Measurements from ENCODE around the gene CDC45. TPM values are rescaled to one million over a fixed set of nuclear protein-coding genes. Genes with fewer than 3 reads are reported as not detected.
"Not testable (repeated sequence)": the region's sequence is repeated elsewhere in the genome, so short reads cannot be mapped to it uniquely, and the experiment has no call there.

Gene CDC45, protein sequence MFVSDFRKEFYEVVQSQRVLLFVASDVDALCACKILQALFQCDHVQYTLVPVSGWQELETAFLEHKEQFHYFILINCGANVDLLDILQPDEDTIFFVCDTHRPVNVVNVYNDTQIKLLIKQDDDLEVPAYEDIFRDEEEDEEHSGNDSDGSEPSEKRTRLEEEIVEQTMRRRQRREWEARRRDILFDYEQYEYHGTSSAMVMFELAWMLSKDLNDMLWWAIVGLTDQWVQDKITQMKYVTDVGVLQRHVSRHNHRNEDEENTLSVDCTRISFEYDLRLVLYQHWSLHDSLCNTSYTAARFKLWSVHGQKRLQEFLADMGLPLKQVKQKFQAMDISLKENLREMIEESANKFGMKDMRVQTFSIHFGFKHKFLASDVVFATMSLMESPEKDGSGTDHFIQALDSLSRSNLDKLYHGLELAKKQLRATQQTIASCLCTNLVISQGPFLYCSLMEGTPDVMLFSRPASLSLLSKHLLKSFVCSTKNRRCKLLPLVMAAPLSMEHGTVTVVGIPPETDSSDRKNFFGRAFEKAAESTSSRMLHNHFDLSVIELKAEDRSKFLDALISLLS
- total RNA-seq: 10 to 100 TPM; 64.2 to 99.9 TPM

DNA sequence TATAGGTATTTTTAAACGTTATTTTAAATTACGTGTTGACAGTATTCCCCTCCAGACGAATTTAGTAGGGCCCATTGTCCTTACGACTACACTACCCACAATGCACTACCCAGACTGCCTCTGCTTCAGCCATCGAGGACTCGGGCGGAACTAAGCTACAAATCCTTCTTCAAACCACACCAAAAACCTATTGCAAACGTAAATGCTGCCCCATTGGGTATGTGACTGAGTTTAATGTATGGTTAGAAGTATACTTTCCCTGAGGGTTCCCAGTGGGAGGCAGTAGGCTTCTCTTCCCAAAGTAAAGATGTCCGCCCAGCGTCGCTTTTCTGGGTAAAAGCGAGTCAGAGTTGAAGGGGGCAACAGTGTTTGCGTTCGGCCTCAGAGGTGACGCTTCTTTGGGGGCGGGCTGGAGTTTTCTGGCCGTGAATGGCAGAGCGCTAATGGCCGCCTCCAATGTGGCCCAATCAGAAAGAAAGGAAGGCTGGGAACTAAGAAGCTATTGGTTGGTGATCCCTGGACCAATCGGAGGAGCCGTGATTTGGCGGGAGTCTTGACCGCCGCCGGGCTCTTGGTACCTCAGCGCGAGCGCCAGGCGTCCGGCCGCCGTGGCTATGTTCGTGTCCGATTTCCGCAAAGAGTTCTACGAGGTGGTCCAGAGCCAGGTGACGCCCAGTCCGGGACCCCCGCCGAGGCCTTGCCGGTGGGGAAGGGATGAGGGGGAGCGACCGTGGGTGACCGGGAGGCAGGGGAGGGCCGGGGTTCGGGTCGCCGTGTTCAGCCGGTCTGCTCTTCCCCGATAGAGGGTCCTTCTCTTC is at the start of gene CDC45:
TSS of gene CDC45 (plus strand) at position 566 of the 818 bp plus-strand sequence. CDS start at position 615, 49 bp downstream.
- H3K4me3 Mint-ChIP-seq: peak within 1 kb of the TSS; percentile 87
- peaks cover 57% of the 10 kb centered on the region for H3K36me3 Mint-ChIP-seq (ENCODE audit: low read depth)
- peak within 1 kb of the TSS; percentile 100 for H3K27ac Mint-ChIP-seq
- no peaks in the 10 kb centered on the region for H3K27me3 Mint-ChIP-seq
- H3K9me3 Mint-ChIP-seq: no peaks in the 10 kb centered on the region
- peaks cover 37% of the 10 kb centered on the region for H3K4me1 Mint-ChIP-seq
- ATAC-seq (replicated peaks): peak; percentile 94

DNA sequence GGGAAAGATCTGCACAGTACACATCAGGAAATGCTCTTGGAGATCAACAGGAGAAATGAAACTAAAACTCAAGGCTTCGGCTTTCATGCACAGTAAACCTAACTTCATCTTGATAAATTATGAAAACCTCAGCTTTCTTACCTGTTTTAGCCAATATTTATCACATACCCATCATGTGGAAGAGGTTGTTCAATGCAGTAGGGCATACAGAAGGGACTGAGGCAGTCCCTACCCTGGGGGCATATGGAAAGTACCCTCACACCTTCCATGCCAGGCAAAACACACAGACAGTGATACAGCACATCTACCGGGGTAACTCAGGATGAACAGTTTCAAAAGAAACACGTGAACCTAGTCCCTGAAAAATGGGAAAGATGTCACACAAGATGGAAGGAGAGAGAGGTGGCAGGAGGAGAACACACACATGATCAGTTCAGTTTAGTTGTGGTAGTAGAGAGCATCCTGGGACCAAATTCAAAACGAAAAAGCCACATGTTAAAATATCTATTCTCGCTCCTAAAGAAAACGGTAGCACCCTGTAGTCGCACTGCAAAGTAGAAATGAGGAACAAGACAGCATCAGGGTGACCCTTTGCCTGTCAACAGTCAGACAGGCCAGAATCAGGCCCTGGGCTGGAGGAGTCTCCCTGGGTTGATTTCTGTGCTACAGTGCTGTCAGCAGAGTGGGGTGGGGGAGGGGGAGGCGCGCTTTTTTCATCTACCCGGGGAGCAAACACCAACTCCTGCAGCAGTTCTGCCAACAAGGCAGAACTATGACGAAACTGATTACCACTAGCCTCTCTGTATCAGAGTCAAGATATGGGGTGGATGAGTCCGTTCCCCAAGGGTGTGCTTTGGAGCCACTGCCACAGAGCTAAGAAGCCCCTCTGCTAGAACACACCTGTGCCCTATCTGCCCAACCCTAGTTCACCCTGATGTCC is 49.5 kb upstream of the CDC45 start:
- Mint-ChIP-seq H3K27me3 (no peaks in the 10 kb centered on the region), H3K4me3 (peak overlapping the region; percentile 89), H3K9me3 (no peaks in the 10 kb centered on the region), H3K27ac (peak overlapping the region; percentile 86), H3K36me3 (ENCODE audit: low read depth) (peaks cover 48% of the 10 kb centered on the region), H3K4me1 (peaks cover 33% of the 10 kb centered on the region)
- ATAC-seq (replicated peaks): no peak

DNA sequence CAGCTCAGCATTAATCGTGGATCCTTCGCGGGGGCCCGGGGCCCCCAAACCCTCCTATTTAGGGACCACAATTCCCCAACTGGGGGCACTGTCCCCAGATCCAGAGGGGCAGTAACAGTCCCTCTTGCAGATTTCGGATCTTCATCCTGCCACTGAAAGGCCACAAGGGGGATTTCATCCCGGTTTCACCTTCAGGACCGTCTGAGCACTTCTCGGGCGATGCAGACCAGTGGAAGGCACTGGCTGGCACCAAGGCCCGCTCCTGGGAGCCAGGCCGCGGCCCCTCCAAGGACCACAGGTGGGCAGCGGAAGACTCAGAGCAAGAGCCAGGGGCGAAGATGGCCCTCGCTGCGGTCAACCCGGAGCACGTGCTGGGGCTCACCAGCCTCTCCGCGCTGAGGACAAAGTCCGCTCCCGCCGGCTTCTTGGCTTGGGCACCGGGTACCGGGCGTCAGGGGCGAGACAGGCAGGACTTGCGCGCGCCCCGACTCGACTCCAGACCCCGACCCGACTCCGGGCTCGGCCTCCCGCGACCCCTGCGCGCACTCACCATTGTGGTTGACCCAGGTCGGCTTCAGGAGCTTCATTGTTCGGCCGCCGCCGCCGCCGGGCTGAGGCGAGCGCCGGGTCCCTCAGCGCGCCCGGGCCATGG is 48.7 kb upstream of the CDC45 start:
- H3K4me1 Mint-ChIP-seq: peaks cover 32% of the 10 kb centered on the region
- peak overlapping the region; percentile 89 for H3K4me3 Mint-ChIP-seq
- no peaks in the 10 kb centered on the region for H3K27me3 Mint-ChIP-seq
- no peaks in the 10 kb centered on the region for H3K9me3 Mint-ChIP-seq
- ATAC-seq (replicated peaks): no peak
- peaks cover 52% of the 10 kb centered on the region for H3K36me3 Mint-ChIP-seq (ENCODE audit: low read depth)
- peak overlapping the region; percentile 86 for H3K27ac Mint-ChIP-seq

DNA sequence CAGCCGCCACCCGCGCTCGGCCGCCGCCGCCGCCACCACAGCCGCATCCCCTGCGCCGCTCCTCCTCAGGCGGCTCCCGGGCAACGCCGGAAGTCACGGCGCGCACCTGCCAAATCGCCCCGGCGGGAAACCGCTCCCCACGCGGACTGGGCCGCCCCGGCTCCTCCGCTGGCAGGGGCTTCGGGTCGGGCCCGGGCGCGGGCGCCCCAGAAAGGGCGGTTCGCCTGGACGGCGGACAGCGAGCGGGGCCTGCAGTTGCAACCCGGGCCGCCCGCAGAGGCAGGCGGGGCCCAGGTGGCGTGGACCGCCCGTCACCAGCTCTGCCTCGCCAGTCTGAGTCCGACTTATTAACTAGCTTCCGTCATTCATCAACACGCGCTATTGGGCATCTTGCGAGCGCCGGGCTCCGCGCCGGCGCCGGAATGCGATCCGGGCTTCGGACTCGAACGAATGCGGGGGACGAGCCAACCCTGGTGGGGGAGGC is 48.0 kb upstream of the CDC45 start, which contains the start of gene HIRA:
TSS of gene HIRA (minus strand) at position 85 of the 484 bp plus-strand sequence. CDS start 257 bp downstream, outside the sequence.
- Mint-ChIP-seq H3K36me3 (ENCODE audit: low read depth) (peaks cover 49% of the 10 kb centered on the region), H3K9me3 (no peaks in the 10 kb centered on the region), H3K27me3 (no peaks in the 10 kb centered on the region), H3K4me3 (peak within 1 kb of the TSS; percentile 89), H3K4me1 (peaks cover 26% of the 10 kb centered on the region), H3K27ac (peak within 1 kb of the TSS; percentile 86)
- ATAC-seq (replicated peaks): peak; percentile 69

DNA sequence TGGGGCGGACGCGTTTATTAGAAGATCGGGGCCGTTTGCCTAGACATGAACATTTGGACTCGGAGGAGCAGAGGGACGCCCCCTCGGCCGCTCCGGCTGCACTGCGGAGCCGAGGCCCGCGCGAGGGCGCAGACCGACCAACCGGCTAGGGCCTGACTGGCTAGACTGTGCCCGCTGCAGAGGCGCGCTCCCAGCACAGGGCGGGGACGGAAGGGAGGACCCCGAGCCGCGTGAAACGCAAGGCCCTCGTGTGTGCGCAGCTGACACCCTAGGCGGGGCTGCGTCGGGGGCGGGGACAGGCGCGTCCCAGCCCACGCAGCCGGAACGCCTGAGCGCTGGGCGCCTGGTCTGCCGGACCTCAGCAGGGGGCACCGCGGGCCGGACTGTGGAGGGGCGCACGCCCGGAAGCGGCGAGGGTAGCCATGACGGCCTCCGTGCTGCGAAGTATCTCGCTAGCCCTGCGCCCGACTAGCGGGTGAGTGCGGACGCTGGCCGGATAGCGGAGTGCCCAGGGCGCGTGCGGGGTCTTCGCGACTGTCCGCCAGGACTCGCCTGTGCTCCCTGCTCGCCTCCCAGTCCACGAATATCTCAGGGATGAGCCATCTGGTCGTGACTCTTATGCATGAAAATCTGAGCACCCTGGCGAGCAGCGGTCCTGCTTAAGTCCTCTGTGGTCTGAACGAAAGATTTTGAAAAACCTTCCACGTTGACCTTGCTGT is 47.4 kb upstream of the CDC45 start, which contains the start of gene MRPL40:
TSS of gene MRPL40 (plus strand) at position 413 of the 719 bp plus-strand sequence. CDS start at position 423, 10 bp downstream.
- peak; percentile 85 for ATAC-seq (replicated peaks)
- Mint-ChIP-seq H3K4me1 (peaks cover 20% of the 10 kb centered on the region), H3K4me3 (peak within 1 kb of the TSS; percentile 84), H3K36me3 (ENCODE audit: low read depth) (peaks cover 54% of the 10 kb centered on the region), H3K9me3 (no peaks in the 10 kb centered on the region), H3K27ac (peak within 1 kb of the TSS; percentile 78), H3K27me3 (no peaks in the 10 kb centered on the region)

DNA sequence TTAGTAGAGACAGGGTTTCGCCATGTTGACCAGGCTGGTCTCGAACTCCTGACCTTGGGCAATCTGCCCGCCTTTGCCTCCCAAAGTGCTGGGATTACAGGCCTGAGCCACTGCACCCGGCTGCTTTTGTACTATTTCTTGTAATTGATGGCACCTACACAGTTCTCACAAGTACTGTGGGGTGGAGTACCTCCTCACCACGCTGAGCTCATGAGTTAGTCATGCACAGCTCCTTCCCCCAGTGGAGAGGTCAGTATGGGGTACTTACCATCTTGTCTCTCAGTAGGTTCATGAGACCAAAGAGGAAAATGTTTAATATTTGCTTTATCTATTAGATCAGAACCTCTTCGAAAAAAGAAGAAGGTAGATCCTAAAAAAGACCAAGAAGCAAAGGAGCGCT is 45.3 kb upstream of the CDC45 start:
- peaks cover 16% of the 10 kb centered on the region for H3K4me1 Mint-ChIP-seq
- no peaks in the 10 kb centered on the region for H3K9me3 Mint-ChIP-seq

DNA sequence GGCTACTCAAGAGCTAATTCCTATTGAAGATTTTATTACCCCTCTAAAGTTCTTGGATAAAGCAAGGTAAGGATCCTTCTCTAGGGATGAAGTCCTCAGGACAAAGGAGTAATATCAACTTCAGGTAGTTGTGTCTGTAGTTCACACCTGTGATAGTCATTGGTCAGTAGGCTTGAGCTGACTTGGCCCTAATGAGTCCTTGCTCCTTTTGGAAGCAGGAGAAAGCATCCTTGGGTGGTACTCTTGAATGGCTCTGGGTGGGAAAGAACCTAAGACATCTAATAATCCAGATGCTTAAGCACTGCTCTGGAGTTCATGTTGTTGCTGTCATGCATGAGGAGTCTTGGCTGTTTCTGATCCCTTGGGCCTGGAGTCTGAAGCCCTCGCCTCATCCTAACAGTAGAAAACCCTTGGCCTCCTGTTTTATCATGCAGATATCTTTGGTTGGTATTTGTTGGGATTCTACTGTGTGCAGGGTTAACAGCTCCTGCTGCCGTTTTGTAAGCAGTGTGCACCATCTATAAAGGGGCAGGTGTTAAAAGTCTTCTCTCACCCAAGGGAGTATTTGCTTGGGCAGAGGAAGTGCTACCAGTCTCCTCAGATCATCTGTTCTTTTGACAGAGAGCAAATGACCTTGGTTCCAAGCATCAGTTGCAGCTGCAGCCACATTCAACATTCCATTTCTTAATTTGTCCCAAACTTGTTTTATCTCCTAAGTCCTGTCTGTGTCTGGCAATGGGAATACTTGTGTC is 44.7 kb upstream of the CDC45 start:
- H3K4me3 Mint-ChIP-seq: peak overlapping the region; percentile 84
- ATAC-seq (replicated peaks): no peak
- H3K36me3 Mint-ChIP-seq (ENCODE audit: low read depth): peaks cover 60% of the 10 kb centered on the region
- H3K27ac Mint-ChIP-seq: peak overlapping the region; percentile 71
- no peaks in the 10 kb centered on the region for H3K9me3 Mint-ChIP-seq
- no peaks in the 10 kb centered on the region for H3K27me3 Mint-ChIP-seq
- H3K4me1 Mint-ChIP-seq: peaks cover 10% of the 10 kb centered on the region

More for the DNA sequence above, 45.3 kb upstream of the CDC45 start:
- no peaks in the 10 kb centered on the region for H3K27me3 Mint-ChIP-seq
- ATAC-seq (replicated peaks): no peak
- peak overlapping the region; percentile 84 for H3K4me3 Mint-ChIP-seq
- H3K36me3 Mint-ChIP-seq (ENCODE audit: low read depth): peaks cover 60% of the 10 kb centered on the region
- peak overlapping the region; percentile 71 for H3K27ac Mint-ChIP-seq

DNA sequence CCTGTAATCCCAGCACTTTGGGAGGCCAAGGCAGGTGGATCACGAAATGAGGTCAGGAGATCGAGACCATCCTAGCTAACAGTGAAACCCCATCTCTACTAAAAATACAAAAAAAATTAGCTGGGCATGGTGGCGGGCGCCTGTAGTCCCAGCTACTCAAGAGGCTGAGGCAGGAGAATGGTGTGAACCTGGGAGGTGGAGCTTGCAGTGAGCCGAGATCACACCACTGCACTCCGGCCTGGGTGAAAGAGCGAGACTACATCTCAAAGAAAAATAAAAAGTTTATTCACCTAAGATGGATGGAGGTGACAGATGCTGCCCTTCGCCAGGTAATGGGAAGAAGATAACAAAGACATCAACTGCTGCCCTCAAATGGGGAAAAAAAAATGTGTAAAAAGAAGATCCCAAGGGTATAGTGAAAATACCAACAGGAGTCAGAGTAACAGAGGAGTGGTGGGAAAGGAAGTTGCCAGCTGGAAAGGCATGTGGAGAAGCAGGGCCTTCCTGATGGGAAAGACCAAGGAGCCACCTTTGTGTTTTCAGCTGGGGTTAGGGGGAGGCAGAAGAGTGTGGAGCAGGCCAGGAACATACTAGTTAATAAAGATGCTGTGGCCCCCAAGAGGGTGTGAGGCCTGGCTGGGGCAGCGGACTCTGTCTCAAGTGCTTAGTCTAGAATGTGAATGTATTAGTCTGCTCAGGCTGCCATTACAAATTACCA is 43.1 kb upstream of the CDC45 start:
- not testable (repeated sequence) for H3K4me1 Mint-ChIP-seq, H3K4me3 Mint-ChIP-seq

DNA sequence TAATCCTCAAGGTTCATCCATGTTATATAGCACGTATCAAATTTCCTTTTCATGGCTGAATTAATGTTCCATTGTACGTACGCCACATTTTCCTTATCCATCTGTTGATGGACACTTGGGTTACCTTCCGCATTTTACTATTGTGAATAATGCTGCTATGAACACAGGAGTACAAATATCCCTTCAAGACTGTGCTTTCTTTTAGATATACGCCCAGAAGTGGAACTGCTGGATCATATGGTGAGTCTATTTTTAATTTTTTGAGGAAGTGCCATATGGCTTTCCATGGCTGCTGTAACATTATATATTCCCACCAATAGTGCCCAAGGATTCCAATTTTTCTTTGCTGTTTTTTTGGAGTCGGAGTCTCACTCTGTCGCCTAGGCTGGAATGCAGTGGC is 41.4 kb upstream of the CDC45 start:
- H3K27ac Mint-ChIP-seq: peak overlapping the region; percentile 24
- H3K36me3 Mint-ChIP-seq (ENCODE audit: low read depth): peaks cover 83% of the 10 kb centered on the region
- no peaks in the 10 kb centered on the region for H3K9me3 Mint-ChIP-seq
- ATAC-seq (replicated peaks): no peak
- H3K27me3 Mint-ChIP-seq: no peaks in the 10 kb centered on the region
- H3K4me1 Mint-ChIP-seq: peaks cover 5% of the 10 kb centered on the region
- H3K4me3 Mint-ChIP-seq: no peak overlapping the region

More for the DNA sequence above, 43.1 kb upstream of the CDC45 start:
- peak overlapping the region; percentile 8 for H3K27ac Mint-ChIP-seq
- ATAC-seq (replicated peaks); H3K9me3 Mint-ChIP-seq; H3K27me3 Mint-ChIP-seq: not testable (repeated sequence)
- H3K36me3 Mint-ChIP-seq (ENCODE audit: low read depth): peaks cover 72% of the 10 kb centered on the region

DNA sequence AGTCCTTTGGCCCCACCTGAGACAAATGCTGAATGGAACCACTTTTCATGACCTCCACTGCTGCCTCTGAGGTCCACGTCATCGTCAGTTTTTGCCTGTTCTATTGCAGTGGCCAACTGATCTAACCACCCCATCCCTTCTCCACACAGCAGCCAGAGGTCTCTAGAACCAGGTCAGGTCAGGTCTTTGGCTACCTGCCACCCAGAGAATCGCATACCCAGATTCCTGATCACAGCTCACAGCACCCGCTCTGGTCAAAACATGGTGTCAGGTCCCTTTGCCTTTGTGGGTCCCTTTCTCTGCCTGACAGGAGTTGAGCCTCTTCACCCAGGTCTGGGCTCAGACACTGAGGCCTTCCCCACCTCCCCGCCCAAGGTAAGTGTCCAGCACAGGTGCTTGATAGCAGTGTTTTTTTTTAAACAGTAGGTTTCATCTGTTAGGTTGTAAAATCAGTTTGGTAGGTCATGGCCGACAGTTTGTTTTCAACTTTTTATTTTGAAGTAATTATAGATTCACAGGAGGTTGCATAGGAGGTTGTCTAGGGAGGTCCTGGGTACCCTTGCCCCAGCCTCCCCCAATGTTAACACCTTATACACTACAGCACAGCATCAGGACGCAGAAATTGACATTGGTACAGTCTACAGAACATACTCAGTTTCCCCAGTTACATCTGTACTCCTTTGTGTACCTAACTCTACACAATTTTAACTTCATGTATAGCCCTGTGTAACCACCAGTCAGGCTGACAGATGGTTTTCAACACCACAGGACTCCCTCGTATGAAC is 39.1 kb upstream of the CDC45 start:
- Mint-ChIP-seq H3K27ac (peak overlapping the region; percentile 44), H3K4me1 (no peaks in the 10 kb centered on the region), H3K4me3 (no peak overlapping the region), H3K27me3 (no peaks in the 10 kb centered on the region), H3K36me3 (ENCODE audit: low read depth) (peaks cover 85% of the 10 kb centered on the region), H3K9me3 (no peaks in the 10 kb centered on the region)
- no peak for ATAC-seq (replicated peaks)

DNA sequence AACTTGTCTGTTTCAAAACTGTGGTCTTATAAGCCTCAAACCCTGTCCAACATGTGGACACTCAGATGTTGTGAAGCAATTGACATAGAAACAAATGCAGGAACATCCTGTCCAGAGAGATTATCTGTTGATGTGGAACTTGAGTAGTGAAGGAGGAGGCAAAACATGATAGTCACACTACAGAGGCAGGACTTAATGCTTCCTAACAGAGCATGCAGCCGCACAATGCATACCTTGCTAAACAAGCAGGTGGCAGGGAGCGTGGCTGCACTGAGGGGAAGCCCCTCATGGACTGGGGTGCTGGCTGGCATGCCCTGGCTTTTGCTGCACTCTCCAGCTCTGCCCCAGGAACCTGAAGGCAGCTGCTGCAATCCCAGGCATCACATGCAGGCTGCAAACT is 37.6 kb upstream of the CDC45 start:
- ATAC-seq (replicated peaks): no peak
- H3K36me3 Mint-ChIP-seq (ENCODE audit: low read depth): peaks cover 86% of the 10 kb centered on the region
- H3K4me1 Mint-ChIP-seq: peaks cover 11% of the 10 kb centered on the region
- no peaks in the 10 kb centered on the region for H3K27me3 Mint-ChIP-seq
- H3K9me3 Mint-ChIP-seq: no peaks in the 10 kb centered on the region
- no peak overlapping the region for H3K4me3 Mint-ChIP-seq
- peak overlapping the region; percentile 71 for H3K27ac Mint-ChIP-seq
